Peyer's patch (tissue), 4 donors: ENCODE data around the gene STK16. TPM values are rescaled to one million over a fixed set of nuclear protein-coding genes. Genes with fewer than 3 reads are reported as not detected.

Experiments
- DNase-seq, 3 donors: peaks; one replicate each; pipeline ENCODE4 v3.0.0-alpha.2; 2017 to 2019
- H3K27ac ChIP-seq, 4 donors: fragments of 200-600 bp; sonication (generic); one replicate each; pipeline ENCODE4 v1.5.1; 2016 to 2019
- H3K27me3 ChIP-seq, 2 donors: fragments of 200-600 bp; sonication (generic); one replicate each; pipeline ENCODE4 v1.5.1; 2019
- H3K36me3 ChIP-seq, 3 donors: fragments of 200-600 bp; sonication (generic); one replicate each; pipeline ENCODE4 v1.5.1; 2016 to 2019
- H3K4me1 ChIP-seq, 4 donors: fragments of 200-600 bp; sonication (generic); one replicate each; pipeline ENCODE4 v1.5.1; 2016 to 2019
- H3K4me3 ChIP-seq, 4 donors: fragments of 200-600 bp; sonication (generic); 1 replicate in 3 of 4; 2 replicates in 1 of 4; pipeline ENCODE4 v1.5.1; 2016 to 2019; ENCODE audit warnings: mild to moderate bottlenecking in 1 of 4
- H3K9me3 ChIP-seq, 4 donors: fragments of 200-600 bp; sonication (generic); one replicate each; pipeline ENCODE4 v1.5.1; 2016 to 2019; ENCODE audit warnings: mild to moderate bottlenecking in 1 of 4
- POLR2A ChIP-seq, 2 donors: fragments of 450-650 bp; IDR thresholded peaks; one replicate each; pipeline ENCODE4 v1.5.1; 2017; ENCODE audit warnings: antibody characterized with exemption in 2 of 2, mild to moderate bottlenecking in 2 of 2, moderate library complexity in 2 of 2
- total RNA-seq, 4 donors: library from RNA; depleted of rRNA; stranded (reverse); fragments of >200 nt; gene quantifications; one replicate each; pipeline ENCODE4 v1.1.0, GENCODE V29; 2016
- TF ChIP-seq, protein P1 (sequence below), 6 experiments: fragments of 450-650 bp in 4 of 6; fragments of 200-600 bp in 2 of 6; sonication (generic) in 1 of 6; IDR thresholded peaks; one replicate each; pipeline ENCODE4 v1.5.1; 2017 to 2019; ENCODE audit warnings: antibody characterized with exemption in 6 of 6, mild to moderate bottlenecking in 3 of 6, moderate library complexity in 1 of 6

Gene STK16
- total RNA-seq, 4 donors from 2014 or later, result 19.4 to 27.1 (median 24.3) TPM

DNA sequence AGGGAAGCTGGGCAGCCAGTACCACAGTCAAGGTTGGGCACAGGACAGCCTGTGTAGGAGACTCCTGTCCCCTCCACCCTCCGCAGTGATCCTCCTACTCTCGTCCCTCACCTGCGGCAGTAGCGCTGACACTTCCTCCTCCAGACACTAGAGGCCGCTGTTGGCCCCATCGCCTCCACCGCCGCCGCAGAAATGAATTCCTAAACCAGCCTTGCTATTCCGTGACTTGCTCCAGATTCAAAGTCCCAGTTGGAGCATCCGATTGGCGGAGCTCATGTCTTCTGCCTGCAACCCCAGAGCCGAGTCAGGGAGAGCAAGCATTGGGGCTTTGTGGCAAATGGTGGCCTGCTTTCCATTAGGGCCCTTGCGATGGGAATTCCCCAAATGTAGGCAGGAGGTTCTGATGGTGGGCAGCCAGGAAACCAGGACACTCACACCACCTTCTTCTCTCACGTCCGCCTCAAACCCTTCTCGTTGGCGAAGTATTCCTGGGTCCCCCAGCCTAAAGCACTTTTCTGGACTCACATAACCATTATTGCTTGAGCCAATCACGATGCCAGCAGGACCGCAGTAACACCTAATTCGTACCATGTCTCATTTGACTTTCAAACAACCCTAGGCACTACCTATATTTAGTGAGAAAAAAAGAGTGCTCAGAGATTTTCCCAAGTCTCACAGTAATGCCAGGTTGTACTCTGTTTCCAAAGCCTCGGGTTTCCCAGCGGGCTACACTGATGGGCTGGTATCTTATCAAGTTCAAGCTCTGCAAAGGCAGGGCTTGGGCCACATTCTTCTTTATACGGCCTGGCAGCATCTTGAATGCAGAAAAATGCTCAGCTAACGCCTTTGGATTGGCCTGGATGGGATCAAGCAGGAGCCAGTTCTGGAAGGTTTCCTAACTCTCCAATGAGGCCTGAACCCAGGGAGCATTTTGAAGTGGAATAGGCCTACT lies 32.7 kb downstream of the STK16 start:
- Histone ChIP-seq H3K27ac (peak overlapping the region; percentile 93 to 99 (median 97)), H3K36me3 (peaks cover 0 to 21% (median 0%) of the 10 kb centered on the region in 3 donors), H3K27me3 (no peaks in the 10 kb centered on the region), H3K4me3 (peak overlapping the region; percentile 18 to 77 (median 32)), H3K4me1 (peaks cover 0 to 30% (median 9%) of the 10 kb centered on the region in 4 donors), H3K9me3 (no peaks in the 10 kb centered on the region)
- peak; percentile 76 to 90 (median 88) for DNase-seq
- TF ChIP-seq POLR2A (IDR thresholded peaks at IDR 0.05), result no peak
- TF ChIP-seq, protein P1, sequence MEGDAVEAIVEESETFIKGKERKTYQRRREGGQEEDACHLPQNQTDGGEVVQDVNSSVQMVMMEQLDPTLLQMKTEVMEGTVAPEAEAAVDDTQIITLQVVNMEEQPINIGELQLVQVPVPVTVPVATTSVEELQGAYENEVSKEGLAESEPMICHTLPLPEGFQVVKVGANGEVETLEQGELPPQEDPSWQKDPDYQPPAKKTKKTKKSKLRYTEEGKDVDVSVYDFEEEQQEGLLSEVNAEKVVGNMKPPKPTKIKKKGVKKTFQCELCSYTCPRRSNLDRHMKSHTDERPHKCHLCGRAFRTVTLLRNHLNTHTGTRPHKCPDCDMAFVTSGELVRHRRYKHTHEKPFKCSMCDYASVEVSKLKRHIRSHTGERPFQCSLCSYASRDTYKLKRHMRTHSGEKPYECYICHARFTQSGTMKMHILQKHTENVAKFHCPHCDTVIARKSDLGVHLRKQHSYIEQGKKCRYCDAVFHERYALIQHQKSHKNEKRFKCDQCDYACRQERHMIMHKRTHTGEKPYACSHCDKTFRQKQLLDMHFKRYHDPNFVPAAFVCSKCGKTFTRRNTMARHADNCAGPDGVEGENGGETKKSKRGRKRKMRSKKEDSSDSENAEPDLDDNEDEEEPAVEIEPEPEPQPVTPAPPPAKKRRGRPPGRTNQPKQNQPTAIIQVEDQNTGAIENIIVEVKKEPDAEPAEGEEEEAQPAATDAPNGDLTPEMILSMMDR (IDR thresholded peaks at IDR 0.05), result peak; percentile 94 to 99 (median 96)

DNA sequence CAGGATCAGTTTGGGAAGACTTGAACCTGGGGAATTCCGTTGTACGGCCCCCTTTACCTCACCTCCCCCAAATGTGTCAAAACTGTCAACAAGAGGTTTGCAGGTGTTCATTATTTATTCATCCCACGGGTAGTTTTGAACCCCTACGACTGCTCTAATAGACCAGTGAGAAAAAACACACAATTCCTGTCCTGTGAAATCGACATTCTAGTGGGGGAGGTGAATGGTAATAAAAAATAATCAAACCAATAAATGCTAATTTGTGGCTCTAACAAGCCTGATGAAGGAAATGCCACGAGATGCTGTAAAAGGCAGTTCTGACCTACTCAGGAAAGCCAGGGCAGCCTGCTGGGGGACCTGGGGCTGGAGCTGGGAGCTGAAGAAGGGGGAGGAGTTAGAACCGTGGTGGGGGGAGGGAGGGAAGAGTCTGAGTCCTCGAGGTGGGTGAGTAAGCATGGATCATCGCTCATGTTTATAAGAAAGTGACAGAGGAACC lies 33.4 kb downstream of the STK16 start:
- Histone ChIP-seq H3K27ac (peak overlapping the region; percentile 93 to 99 (median 97)), H3K36me3 (peaks cover 0 to 28% (median 0%) of the 10 kb centered on the region in 3 donors), H3K4me3 (peak overlapping the region; percentile 71 to 77 (median 74)), H3K4me1 (peaks cover 0 to 30% (median 9%) of the 10 kb centered on the region in 4 donors), H3K27me3 (no peaks in the 10 kb centered on the region), H3K9me3 (no peaks in the 10 kb centered on the region)
- DNase-seq, result no peak
- TF ChIP-seq, protein P1 (IDR thresholded peaks at IDR 0.05), result no peak
- TF ChIP-seq POLR2A (IDR thresholded peaks at IDR 0.05), result no peak

DNA sequence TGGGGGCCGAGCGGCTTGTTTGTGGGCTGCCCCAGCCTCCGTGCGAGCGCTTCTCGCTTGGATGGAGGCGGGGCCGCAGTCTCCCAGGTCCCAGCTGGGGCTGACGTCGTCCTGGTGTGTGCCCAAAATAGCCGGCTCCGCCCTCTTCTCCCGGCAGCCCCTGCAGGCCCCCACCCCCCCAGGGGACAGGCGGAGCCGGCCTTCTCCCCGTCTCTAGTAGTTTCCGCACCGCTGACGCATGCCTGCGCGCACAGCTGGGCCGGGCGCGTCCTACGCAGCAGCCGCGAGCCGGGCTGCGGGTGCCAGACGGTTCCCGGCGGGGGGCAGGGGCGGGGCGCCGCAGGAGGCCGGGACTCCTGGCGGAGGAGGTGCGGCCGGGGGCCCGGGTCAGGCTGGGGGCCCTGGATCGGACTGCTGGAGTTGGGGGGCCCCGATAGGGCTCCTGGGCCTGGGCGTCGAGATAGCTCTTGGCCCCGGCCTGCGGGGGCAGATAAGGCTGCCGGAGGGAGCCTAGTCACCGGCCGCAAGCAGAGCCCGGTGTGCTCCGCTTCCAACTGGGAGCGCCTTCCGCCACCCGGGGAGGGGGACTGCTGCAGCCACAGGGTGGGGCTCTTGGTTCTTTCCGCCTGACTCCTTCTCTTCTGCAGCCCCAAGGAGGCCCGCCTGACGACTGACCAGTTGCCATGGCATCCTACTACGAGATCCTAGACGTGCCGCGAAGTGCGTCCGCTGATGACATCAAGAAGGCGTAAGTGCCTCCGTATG lies 34.1 kb downstream of the STK16 start, which contains the start of gene DNAJB2:
Gene DNAJB2 (plus strand): TSS at position 216 of the 765 bp plus-strand sequence. CDS start 468 bp downstream, at position 684.
- peaks cover 0 to 30% (median 9%) of the 10 kb centered on the region in 4 donors for H3K4me1 ChIP-seq
- no peaks in the 10 kb centered on the region for H3K27me3 ChIP-seq
- H3K9me3 ChIP-seq, result no peaks in the 10 kb centered on the region
- peak within 1 kb of the TSS; percentile 93 to 99 (median 97) for H3K27ac ChIP-seq
- TF ChIP-seq, protein P1 (IDR thresholded peaks at IDR 0.05), result no peak
- TF ChIP-seq POLR2A (IDR thresholded peaks at IDR 0.05), result peak; percentile 90 to 94
- peak within 1 kb of the TSS; percentile 71 to 77 (median 74) for H3K4me3 ChIP-seq
- peak; percentile 98 to 100 (median 99) for DNase-seq
- H3K36me3 ChIP-seq, result peaks cover 0 to 35% (median 0%) of the 10 kb centered on the region in 3 donors

DNA sequence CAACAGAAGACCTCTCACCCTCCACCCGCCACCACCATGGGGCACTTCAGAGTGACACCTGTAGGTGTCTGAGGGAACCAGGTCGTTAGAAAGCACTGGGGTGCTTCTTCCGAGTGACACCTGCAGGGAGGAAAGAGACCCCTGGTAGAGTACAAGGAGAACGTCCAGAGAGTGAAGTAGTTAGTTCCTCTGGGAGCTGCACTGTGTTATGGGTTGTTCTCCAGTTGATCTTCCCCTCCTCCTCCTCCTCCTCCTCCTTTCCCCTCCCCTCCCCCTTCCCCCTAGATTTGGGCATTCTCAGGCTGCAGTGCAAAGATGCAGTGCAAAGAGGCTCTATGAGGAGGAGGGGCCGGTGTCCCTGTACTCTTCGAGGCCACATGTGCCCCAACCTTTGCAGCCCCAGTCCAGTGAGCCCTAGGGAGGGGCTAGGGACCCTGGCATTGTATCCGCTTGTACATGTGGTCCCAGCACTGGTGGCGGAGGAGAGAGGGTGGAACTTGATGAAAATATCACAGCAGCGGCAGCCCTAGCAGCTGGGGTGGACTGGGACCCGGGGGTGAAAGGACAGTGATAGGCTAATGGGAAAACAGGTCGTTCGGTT lies 34.7 kb downstream of the STK16 start:
- DNase-seq, result no peak
- Histone ChIP-seq H3K4me3 (peak overlapping the region; percentile 71 to 77 (median 74)), H3K36me3 (peaks cover 0 to 41% (median 0%) of the 10 kb centered on the region in 3 donors), H3K27me3 (no peaks in the 10 kb centered on the region), H3K4me1 (peaks cover 0 to 30% (median 9%) of the 10 kb centered on the region in 4 donors), H3K9me3 (no peaks in the 10 kb centered on the region), H3K27ac (peak overlapping the region; percentile 93 to 99 (median 97))
- TF ChIP-seq, protein P1 (IDR thresholded peaks at IDR 0.05), result peak in 5 of 6 experiments; percentile 13 to 45 (median 24)
- TF ChIP-seq POLR2A (IDR thresholded peaks at IDR 0.05), result no peak

DNA sequence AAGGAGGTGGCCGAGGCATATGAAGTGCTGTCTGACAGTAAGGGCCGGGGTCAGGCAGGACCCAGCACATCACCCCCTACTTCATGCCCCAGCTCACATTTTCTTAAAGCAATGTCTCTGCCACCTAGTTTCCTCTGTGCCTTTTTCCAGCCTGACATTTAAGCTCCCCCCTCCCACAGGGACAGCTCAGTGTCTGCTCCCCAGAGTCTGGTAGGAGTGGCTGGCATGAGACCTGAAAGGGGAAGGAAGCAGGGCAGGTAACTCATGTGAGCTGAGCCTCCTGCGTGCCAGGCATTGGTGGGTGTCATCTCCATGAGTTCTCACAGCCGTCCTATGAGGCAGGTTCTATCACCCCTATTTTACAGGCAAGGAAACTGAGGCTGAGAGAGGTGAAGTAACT lies 35.4 kb downstream of the STK16 start:
- Histone ChIP-seq H3K36me3 (peaks cover 0 to 48% (median 0%) of the 10 kb centered on the region in 3 donors), H3K4me3 (no peak overlapping the region), H3K4me1 (peaks cover 0 to 30% (median 9%) of the 10 kb centered on the region in 4 donors), H3K27me3 (no peaks in the 10 kb centered on the region), H3K27ac (peak overlapping the region in 1 of 4 donors; percentile 99), H3K9me3 (no peaks in the 10 kb centered on the region)
- no peak for DNase-seq
- TF ChIP-seq, protein P1 (IDR thresholded peaks at IDR 0.05), result no peak
- TF ChIP-seq POLR2A (IDR thresholded peaks at IDR 0.05), result no peak
